CD4-positive, alpha-beta T cell treated with Interleukin-17A for 1 hour (primary cell): ENCODE results near the gene DDX19B.
A peak's percentile ranks its signal among the peaks of the same experiment; 100 is the strongest.
"Not testable (repeated sequence)": the region's sequence is repeated elsewhere in the genome, so short reads cannot be mapped to it uniquely, and the experiment has no call there.

Experiments used
- DNase-seq: peaks from one replicate; pipeline ENCODE4 v3.0.0-alpha.2; 2020

The DDX19B gene

GRCh38 chr16:70289229-70290094, 9.5 kb upstream of the DDX19B start, which contains the start of gene AARS1:
Gene AARS1, minus strand, starts transcription at chr16:70289506. Its CDS starts 6,743 bp downstream, at chr16:70282763.
- peak; percentile 99 for DNase-seq

- no peak for DNase-seq
These were observed 8.0 kb upstream of the DDX19B start for GRCh38 chr16:70290949-70291519.

GRCh38 chr16:70292148-70292547, 6.8 kb upstream of the DDX19B start:
- DNase-seq = not testable (repeated sequence)

GRCh38 chr16:70294385-70295025, 4.5 kb upstream of the DDX19B start:
- no peak for DNase-seq

GRCh38 chr16:70295634-70296033, 3.4 kb upstream of the DDX19B start:
- no peak for DNase-seq

- no peak for DNase-seq
These were observed 2.1 kb downstream of the DDX19B start for GRCh38 chr16:70301121-70301520.

GRCh38 chr16:70302745-70303144, 3.8 kb downstream of the DDX19B start:
- DNase-seq = no peak

GRCh38 chr16:70304892-70305448, 6.0 kb downstream of the DDX19B start:
- no peak for DNase-seq

- no peak for DNase-seq
These were observed 7.9 kb downstream of the DDX19B start for GRCh38 chr16:70306880-70307279.

GRCh38 chr16:70307726-70308125, 8.7 kb downstream of the DDX19B start:
- DNase-seq = not testable (repeated sequence)

- no peak for DNase-seq
These were observed 21.1 kb downstream of the DDX19B start for GRCh38 chr16:70320121-70320520.

- no peak for DNase-seq
These were observed 26.2 kb downstream of the DDX19B start for GRCh38 chr16:70324998-70325747.

- DNase-seq = no peak
These were observed 32.1 kb downstream of the DDX19B start for GRCh38 chr16:70331091-70331490.

- DNase-seq = peak; percentile 26
These were observed 32.8 kb downstream of the DDX19B start for GRCh38 chr16:70331588-70332358.

- not testable (repeated sequence) for DNase-seq
These were observed 33.7 kb downstream of the DDX19B start for GRCh38 chr16:70332728-70333127.

- DNase-seq = no peak
These were observed 38.8 kb downstream of the DDX19B start for GRCh38 chr16:70337814-70338213.

GRCh38 chr16:70341600-70341999, 42.6 kb downstream of the DDX19B start:
- DNase-seq = no peak

GRCh38 chr16:70342016-70342415, 43.0 kb downstream of the DDX19B start:
- DNase-seq = no peak

GRCh38 chr16:70345840-70346239, 46.9 kb downstream of the DDX19B start:
- DNase-seq = no peak

GRCh38 chr16:70348991-70349390, 50.0 kb downstream of the DDX19B start:
- no peak for DNase-seq

- no peak for DNase-seq
These were observed 50.8 kb downstream of the DDX19B start for GRCh38 chr16:70349783-70350182.

GRCh38 chr16:70359552-70359951, 60.6 kb downstream of the DDX19B start:
- DNase-seq = no peak
